ENCODE results near the gene TXNL1.

The TXNL1 gene

GRCh38 chr18:56570978-56571377 lies 67.4 kb downstream of the TXNL1 start:
- no peak for DNase-seq (ENCODE audit: low spot score)

- peak; percentile 47 for DNase-seq (ENCODE audit: low spot score)
Measured at GRCh38 chr18:56569416-56569815, 69.0 kb downstream of the TXNL1 start.

DNA sequence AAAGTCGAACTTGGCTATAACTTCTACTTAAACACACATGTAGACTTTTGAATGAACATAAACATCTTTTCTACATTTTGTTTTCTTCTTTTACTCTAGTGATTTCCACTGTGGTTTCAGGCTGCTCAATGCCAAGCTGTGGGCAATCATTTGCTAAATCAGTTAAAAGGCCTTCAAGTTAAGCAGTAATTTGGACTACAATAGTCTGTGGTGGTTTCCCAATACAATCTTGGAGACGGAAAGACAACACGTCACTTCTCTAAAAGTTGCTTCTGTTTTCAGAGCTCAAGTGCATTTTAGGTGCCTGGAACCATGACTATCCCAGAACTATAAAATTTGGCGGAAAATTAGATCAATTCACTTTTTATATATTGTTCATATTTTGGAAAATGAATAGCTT lies 69.4 kb downstream of the TXNL1 start:
- DNase-seq (ENCODE audit: low spot score): peak; percentile 67

DNA sequence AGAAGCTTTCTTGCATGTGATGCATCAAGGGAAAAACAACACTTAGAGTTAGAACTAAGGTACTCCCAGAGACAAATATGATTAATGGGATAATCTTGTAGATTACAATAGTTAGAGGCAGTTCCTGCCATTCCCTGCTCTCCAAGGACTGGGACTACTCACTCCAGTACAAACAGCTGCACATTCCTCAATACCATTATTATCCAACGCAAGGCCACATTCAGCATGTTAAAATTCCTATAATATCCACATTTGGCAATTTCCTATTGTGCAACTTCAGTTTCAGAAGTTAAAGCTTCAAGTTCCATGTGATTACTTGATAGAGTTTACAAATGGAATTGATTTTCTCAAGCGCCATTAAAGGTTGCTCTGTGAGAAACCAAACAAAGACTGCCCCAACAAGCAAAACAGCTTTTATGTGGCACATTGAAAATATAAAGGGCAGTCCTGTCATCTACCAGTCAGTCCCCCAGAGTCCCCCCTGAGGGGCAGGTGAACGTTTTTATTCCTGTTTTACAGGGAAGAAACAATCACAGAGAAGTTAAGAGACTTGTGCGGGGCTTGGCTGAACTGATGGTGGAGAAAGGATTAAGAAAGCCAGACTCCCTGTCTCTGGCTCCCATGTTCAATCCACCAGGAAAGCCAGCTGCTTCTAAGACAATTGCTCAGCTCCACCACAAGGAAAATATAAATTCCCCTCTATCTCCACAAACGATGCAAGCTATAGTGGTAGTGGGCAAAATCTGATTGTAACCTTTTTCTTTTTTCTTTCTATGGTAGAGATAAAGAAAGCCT lies 72.6 kb downstream of the TXNL1 start:
- no peak for DNase-seq (ENCODE audit: low spot score)

DNA sequence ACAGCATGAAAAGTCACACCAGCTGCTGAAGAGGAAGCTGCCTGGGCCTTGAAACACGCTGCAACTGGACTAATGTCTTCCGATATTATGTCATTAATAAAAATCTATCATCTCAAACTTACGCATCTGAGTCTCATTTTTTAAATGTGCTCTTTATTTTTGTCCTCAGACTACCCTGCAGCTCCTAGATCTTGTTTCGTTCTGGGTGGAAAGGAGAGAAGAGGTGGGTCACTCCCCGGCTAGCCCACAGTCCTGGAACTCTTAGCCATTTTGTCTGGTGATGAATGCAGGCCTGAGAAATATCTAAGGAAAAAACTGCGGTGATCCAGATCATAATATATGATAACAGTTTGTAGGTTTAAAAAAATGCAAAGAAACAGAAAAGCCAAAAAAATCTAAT lies 73.3 kb downstream of the TXNL1 start:
- DNase-seq (ENCODE audit: low spot score): no peak

DNA sequence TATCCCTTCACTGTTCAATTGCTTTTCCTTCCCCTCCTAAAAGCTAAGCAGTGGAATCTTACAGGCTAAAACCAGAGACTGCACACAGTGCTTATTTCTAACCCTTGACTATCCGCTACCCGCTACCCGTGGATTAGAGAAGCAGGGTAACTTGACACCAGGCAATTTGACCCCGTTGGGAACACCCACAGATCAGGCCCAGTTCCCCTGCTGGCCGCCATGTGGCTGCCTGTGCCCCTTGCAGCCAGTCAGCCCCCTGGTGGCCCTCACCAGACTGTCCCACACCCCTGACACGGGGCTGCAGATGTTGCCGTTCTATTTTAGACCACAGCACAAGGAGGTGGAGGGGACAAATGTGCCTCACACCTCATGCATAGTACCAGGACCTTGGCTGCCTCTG lies 74.8 kb downstream of the TXNL1 start:
- DNase-seq (ENCODE audit: low spot score): no peak

- DNase-seq (ENCODE audit: low spot score): no peak
Measured at GRCh38 chr18:56562479-56562878, 75.9 kb downstream of the TXNL1 start.

DNA sequence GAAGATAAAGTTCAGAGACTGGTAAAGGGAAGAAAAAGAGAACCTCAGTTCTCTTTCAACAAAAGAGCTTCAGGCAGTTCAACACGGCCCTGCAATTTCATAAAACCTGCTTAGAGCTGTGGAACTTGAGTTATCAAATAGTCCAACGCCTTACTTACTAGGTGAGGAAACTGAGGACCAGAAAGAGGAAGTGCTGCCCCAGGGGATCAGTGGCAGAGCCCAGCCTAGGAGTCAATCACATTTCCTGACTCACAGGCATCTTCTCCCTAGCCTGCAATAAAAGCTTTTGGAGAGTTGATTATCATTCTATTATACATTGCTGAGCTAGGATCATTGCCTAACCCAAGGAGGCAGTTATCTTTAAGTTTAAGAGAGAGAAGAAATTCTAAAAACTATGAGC lies 77.4 kb downstream of the TXNL1 start:
- DNase-seq (ENCODE audit: low spot score): no peak

DNA sequence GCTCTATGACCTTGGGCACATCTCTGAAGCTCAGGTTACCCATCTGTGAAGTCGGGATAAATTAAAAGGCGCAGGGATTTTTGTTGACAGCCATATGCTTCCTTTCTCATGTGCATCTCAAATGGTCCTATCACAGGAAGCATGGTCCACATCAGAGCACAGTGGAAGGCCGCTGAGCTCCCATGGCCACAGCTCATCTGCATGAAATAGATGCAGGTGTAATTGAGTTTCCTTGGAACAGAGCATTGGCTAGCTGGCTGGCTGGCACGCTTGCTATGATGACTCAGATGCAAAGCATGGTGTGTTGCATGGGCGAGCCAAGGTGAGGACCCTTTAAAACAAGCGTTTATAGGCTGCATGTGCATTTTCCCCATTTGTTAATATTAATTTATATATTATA lies 79.3 kb downstream of the TXNL1 start:
- no peak for DNase-seq (ENCODE audit: low spot score)

DNA sequence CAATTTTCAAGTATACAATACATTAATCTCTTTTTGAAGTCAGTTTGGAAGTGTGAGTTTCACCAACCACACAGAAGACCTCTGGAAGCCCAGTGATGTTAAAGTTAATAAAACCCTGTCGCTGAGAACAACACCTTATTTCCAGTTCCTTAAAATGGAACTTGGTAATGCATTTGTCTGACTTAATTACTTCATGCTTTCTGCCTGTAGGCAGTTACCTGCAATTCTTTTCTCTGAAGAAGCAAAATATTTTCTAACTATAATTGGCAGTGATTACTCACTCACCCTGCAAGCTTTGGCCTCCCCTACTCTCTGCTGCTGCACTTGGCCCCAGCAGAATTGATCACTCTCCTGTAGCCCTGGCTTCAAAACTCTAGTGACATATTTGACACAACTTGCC lies 81.5 kb downstream of the TXNL1 start:
- no peak for DNase-seq (ENCODE audit: low spot score)

- no peak for DNase-seq (ENCODE audit: low spot score)
Measured at GRCh38 chr18:56550121-56550520, 88.3 kb downstream of the TXNL1 start.
